Neural progenitor cell (in vitro differentiated cells): ENCODE measurements around the gene GRM2. TPM values are rescaled to one million over a fixed set of nuclear protein-coding genes. Genes with fewer than 3 reads are reported as not detected.

ENCODE experiments used
- DNase-seq: peaks from one replicate; pipeline ENCODE4 v3.0.0-alpha.2; 2016; ENCODE audit warnings: low spot score
- H2AFZ ChIP-seq: fragments of 200-600 bp; sonication (generic); replicated peaks from 2 replicates; pipeline ENCODE4 v1.6.1; 2016; ENCODE audit warnings: antibody characterized with exemption
- H3F3A ChIP-seq: fragments of 200-600 bp; sonication (generic); 2 replicates; pipeline ENCODE4 v1.6.1; 2016; ENCODE audit warnings: antibody characterized with exemption, low read depth
- H3K27ac ChIP-seq: fragments of 200-600 bp; sonication (generic); 2 replicates; pipeline ENCODE4 v1.5.1; 2016; ENCODE audit warnings: mild to moderate bottlenecking
- H3K27me3 ChIP-seq: fragments of 200-600 bp; sonication (generic); 2 replicates; pipeline ENCODE4 v1.6.1; 2016; ENCODE audit warnings: mild to moderate bottlenecking, moderate library complexity
- H3K36me3 ChIP-seq: fragments of 200-600 bp; sonication (generic); 2 replicates; pipeline ENCODE4 v1.5.1; 2016
- H3K4me1 ChIP-seq: fragments of 200-600 bp; sonication (generic); 2 replicates; pipeline ENCODE4 v1.6.1; 2016; ENCODE audit warnings: mixed run types
- H3K4me2 ChIP-seq: fragments of 200-600 bp; sonication (generic); 2 replicates; pipeline ENCODE4 v1.6.1; 2016
- H3K4me3 ChIP-seq: fragments of 200-600 bp; sonication (generic); 2 replicates; pipeline ENCODE4 v1.5.1; 2016
- H3K79me2 ChIP-seq: fragments of 200-600 bp; sonication (generic); 2 replicates; pipeline ENCODE4 v1.6.1; 2016; ENCODE audit warnings: low read depth
- H3K9ac ChIP-seq: fragments of 200-600 bp; sonication (generic); 2 replicates; pipeline ENCODE4 v1.6.1; 2016
- H3K9me3 ChIP-seq: fragments of 200-600 bp; sonication (generic); 2 replicates; pipeline ENCODE4 v1.5.1; 2016; ENCODE audit warnings: low read depth
- H4K20me1 ChIP-seq: fragments of 200-600 bp; sonication (generic); 2 replicates; pipeline ENCODE4 v1.6.1; 2016; ENCODE audit warnings: low read depth
- H3K27ac Mint-ChIP-seq: 3 replicates; pipeline ENCODE4 v1.8.0; 2021; ENCODE audit warnings: mixed read lengths
- H3K27me3 Mint-ChIP-seq: 2 replicates; pipeline ENCODE4 v1.8.0; 2022; ENCODE audit warnings: low read depth, mild to moderate bottlenecking, inconsistent platforms, moderate library complexity, mixed read lengths; ENCODE audit not compliant: insufficient read depth
- H3K36me3 Mint-ChIP-seq: 3 replicates; pipeline ENCODE4 v1.8.0; 2021; ENCODE audit warnings: mixed read lengths
- H3K4me1 Mint-ChIP-seq: 3 replicates; pipeline ENCODE4 v1.8.0; 2021; ENCODE audit warnings: mixed read lengths
- H3K4me3 Mint-ChIP-seq: 3 replicates; pipeline ENCODE4 v1.8.0; 2021; ENCODE audit warnings: mild to moderate bottlenecking, moderate library complexity, mixed read lengths
- H3K9me3 Mint-ChIP-seq: 3 replicates; pipeline ENCODE4 v1.8.0; 2020; ENCODE audit warnings: mixed read lengths
- EZH2 ChIP-seq: fragments of 200-600 bp; sonication (generic); IDR thresholded peaks from 2 replicates; pipeline ENCODE4 v1.6.1; 2017; ENCODE audit warnings: antibody characterized with exemption, mild to moderate bottlenecking, moderate library complexity
- EZH2phosphoT487 ChIP-seq: fragments of 200-600 bp; sonication (generic); IDR thresholded peaks from 2 replicates; pipeline ENCODE4 v1.6.1; 2017; ENCODE audit warnings: antibody characterized with exemption
- total RNA-seq: library from RNA; depleted of rRNA; stranded (reverse); fragments of >200 nt; gene quantifications from 2 replicates; pipeline ENCODE4 v1.2.3, GENCODE V29; 2015; ENCODE audit warnings: low replicate concordance
- TF ChIP-seq, protein P1 (sequence below): fragments of 200-600 bp; sonication (generic); IDR thresholded peaks from 2 replicates; pipeline ENCODE4 v1.5.1; 2017; ENCODE audit warnings: antibody characterized with exemption, mild to moderate bottlenecking

Gene GRM2
- total RNA-seq, 1 donor from 2014 or later = 1.9 TPM

- Histone ChIP-seq H3K27me3 (peaks cover 39% of the 10 kb centered on the region), H3F3A (peaks cover 33% of the 10 kb centered on the region), H3K9me3 (no peaks in the 10 kb centered on the region), H3K4me2 (peak overlapping the region; percentile 92), H3K79me2 (no peaks in the 10 kb centered on the region), H3K4me3 (peak overlapping the region; percentile 67), H4K20me1 (peaks cover 29% of the 10 kb centered on the region), H3K9ac (no peak overlapping the region), H2AFZ (no peak overlapping the region), H3K4me1 (no peaks in the 10 kb centered on the region), H3K36me3 (no peaks in the 10 kb centered on the region), H3K27ac (no peak overlapping the region)
- H3K27me3 Mint-ChIP-seq = peaks cover 4% of the 10 kb centered on the region
- no peak overlapping the region for H3K27ac Mint-ChIP-seq
- TF ChIP-seq EZH2phosphoT487 = no peak
- TF ChIP-seq EZH2 = peak; percentile 21
- TF ChIP-seq, protein P1, sequence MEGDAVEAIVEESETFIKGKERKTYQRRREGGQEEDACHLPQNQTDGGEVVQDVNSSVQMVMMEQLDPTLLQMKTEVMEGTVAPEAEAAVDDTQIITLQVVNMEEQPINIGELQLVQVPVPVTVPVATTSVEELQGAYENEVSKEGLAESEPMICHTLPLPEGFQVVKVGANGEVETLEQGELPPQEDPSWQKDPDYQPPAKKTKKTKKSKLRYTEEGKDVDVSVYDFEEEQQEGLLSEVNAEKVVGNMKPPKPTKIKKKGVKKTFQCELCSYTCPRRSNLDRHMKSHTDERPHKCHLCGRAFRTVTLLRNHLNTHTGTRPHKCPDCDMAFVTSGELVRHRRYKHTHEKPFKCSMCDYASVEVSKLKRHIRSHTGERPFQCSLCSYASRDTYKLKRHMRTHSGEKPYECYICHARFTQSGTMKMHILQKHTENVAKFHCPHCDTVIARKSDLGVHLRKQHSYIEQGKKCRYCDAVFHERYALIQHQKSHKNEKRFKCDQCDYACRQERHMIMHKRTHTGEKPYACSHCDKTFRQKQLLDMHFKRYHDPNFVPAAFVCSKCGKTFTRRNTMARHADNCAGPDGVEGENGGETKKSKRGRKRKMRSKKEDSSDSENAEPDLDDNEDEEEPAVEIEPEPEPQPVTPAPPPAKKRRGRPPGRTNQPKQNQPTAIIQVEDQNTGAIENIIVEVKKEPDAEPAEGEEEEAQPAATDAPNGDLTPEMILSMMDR = no peak
- peaks cover 28% of the 10 kb centered on the region for H3K4me1 Mint-ChIP-seq
- H3K36me3 Mint-ChIP-seq = no peaks in the 10 kb centered on the region
- H3K4me3 Mint-ChIP-seq = peak overlapping the region; percentile 86
- H3K9me3 Mint-ChIP-seq = no peaks in the 10 kb centered on the region
- DNase-seq = no peak
These were observed 36.6 kb upstream of the GRM2 start for GRCh38 chr3:51670053-51670822.

DNA sequence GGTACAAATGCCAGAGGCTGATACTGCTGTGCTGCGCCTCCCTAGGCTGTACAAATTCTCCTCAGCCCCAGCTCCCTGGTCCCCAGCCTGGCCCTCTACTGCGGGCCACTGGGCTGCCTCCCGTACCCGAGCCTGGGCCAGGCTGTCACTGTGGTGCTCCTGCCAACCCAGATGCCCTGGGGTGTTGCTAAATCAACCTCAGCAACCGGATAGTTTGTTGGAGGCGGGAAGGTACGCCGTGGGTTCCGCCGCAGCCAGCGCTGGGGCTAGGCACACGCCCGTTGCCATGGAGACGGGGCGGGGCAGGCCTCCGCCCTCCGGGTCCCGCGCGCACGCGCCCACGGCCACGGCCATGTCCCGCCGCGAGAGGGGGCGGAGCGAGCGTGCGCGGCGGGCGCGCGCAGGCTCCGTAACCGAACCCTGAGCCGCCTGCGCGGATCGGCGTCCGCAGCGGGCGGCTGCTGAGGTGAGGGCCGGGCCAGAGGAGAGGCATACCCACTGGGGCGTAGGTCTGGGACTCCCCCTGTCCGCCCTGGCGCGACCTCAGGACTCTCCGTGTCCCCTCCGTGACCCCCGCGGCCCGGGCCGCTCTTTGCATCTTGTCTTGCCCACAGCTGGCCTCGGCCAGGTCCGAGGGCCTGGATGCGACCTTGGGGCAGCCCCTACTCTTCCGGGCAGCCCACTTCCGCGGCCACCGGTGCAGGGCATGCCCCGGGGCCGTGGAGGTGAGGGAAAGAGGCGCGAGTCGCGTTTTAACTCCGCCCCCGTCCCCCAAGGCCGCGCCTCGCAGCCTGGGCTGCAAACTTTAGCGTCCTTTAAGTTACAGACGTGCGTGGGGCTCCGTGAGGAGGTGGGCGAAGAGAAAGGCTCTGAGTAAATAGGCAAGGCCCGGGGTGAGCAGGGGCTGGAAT, 35.8 kb upstream of the GRM2 start, which contains the start of gene TEX264:
TSS of gene TEX264 (plus strand) at position 430 of the 911 bp plus-strand sequence. CDS start 3,053 bp downstream, outside the sequence.
- no peaks in the 10 kb centered on the region for H3K79me2 ChIP-seq
- Mint-ChIP-seq H3K27ac (no peak within 1 kb of the TSS), H3K27me3 (peaks cover 7% of the 10 kb centered on the region), H3K4me1 (peaks cover 28% of the 10 kb centered on the region), H3K9me3 (no peaks in the 10 kb centered on the region), H3K4me3 (peak within 1 kb of the TSS; percentile 86), H3K36me3 (no peaks in the 10 kb centered on the region)
- no peak within 1 kb of the TSS for H3K27ac ChIP-seq
- peak within 1 kb of the TSS; percentile 92 for H3K4me2 ChIP-seq
- no peaks in the 10 kb centered on the region for H3K4me1 ChIP-seq
- H3K4me3 ChIP-seq = peak within 1 kb of the TSS; percentile 67
- H3K36me3 ChIP-seq = no peaks in the 10 kb centered on the region
- DNase-seq = peak; percentile 88
- H4K20me1 ChIP-seq = peaks cover 29% of the 10 kb centered on the region
- H3F3A ChIP-seq = peaks cover 33% of the 10 kb centered on the region
- TF ChIP-seq EZH2phosphoT487 = peak; percentile 20
- TF ChIP-seq EZH2 = peak; percentile 50
- TF ChIP-seq, protein P1 = no peak
- H3K9me3 ChIP-seq = no peaks in the 10 kb centered on the region
- H2AFZ ChIP-seq = peak within 1 kb of the TSS; percentile 94
- peaks cover 39% of the 10 kb centered on the region for H3K27me3 ChIP-seq
- H3K9ac ChIP-seq = no peak within 1 kb of the TSS

DNA sequence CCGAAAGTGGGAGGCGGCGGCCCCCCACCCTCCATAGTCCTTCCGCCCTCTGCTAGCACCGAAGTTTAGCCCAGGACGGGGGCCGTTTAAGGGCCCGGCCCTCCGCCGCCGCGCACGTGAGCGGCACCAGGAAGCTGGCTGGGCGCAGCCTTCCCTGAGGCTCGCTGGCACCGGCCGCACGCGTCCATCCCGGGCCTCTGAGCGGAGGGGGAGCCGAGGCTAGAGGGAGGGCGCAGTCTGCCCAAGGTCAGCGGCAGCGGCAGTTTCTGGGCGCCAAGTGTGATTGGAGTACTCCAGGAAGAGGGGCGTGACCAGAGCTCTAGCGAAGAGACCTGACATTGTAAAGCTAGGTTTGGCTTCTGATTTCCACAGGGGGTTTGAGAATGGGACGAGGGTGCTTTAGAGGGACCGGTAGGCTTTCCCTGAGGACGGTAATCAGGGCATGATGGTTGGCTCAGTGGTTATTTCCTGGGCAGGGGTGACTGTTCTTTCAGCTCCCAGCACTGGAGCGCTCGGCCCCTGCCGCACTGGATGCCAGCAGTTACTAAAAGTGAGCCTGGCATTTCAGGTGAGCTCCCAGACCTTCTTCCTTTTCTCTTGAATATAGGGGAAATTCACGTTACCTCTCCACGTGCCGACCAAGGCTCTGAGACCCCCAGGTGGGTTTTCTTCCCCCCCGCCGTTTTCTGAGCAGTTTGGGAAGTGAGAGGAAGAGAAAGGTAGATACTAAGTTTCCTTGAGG, 35.0 kb upstream of the GRM2 start:
- H2AFZ ChIP-seq = peak overlapping the region; percentile 94
- peak; percentile 65 for DNase-seq
- no peaks in the 10 kb centered on the region for H3K9me3 Mint-ChIP-seq

More for the DNA sequence above, 35.0 kb upstream of the GRM2 start:
- no peak overlapping the region for H3K27ac Mint-ChIP-seq
- no peak overlapping the region for H3K27ac ChIP-seq
- H3F3A ChIP-seq = peaks cover 33% of the 10 kb centered on the region
- peaks cover 7% of the 10 kb centered on the region for H3K27me3 Mint-ChIP-seq
- peak overlapping the region; percentile 92 for H3K4me2 ChIP-seq
- no peak overlapping the region for H3K9ac ChIP-seq
- H3K9me3 ChIP-seq = no peaks in the 10 kb centered on the region
- TF ChIP-seq EZH2 (peak; percentile 50), EZH2phosphoT487 (peak; percentile 36)
- TF ChIP-seq, protein P1 = no peak
- H3K36me3 ChIP-seq = no peaks in the 10 kb centered on the region
- H3K4me3 ChIP-seq = peak overlapping the region; percentile 67
- peaks cover 28% of the 10 kb centered on the region for H3K4me1 Mint-ChIP-seq
- H3K4me1 ChIP-seq = no peaks in the 10 kb centered on the region
- peaks cover 29% of the 10 kb centered on the region for H4K20me1 ChIP-seq
- no peaks in the 10 kb centered on the region for H3K79me2 ChIP-seq
- no peaks in the 10 kb centered on the region for H3K36me3 Mint-ChIP-seq
- H3K4me3 Mint-ChIP-seq = peak overlapping the region; percentile 86
- H3K27me3 ChIP-seq = peaks cover 39% of the 10 kb centered on the region
